HG03103 (cell line): Measurements from ENCODE around the gene CNBD2.
"Not testable (repeated sequence)": the region's sequence is repeated elsewhere in the genome, so short reads cannot be mapped to it uniquely, and the experiment has no call there.

Experiments
- ATAC-seq: cut with Tn5 transposase; IDR thresholded peaks from one replicate; pipeline ENCODE4 v1.9.1; 2021; ENCODE audit warnings: low read depth; ENCODE audit not compliant: unreplicated experiment

Gene CNBD2

DNA sequence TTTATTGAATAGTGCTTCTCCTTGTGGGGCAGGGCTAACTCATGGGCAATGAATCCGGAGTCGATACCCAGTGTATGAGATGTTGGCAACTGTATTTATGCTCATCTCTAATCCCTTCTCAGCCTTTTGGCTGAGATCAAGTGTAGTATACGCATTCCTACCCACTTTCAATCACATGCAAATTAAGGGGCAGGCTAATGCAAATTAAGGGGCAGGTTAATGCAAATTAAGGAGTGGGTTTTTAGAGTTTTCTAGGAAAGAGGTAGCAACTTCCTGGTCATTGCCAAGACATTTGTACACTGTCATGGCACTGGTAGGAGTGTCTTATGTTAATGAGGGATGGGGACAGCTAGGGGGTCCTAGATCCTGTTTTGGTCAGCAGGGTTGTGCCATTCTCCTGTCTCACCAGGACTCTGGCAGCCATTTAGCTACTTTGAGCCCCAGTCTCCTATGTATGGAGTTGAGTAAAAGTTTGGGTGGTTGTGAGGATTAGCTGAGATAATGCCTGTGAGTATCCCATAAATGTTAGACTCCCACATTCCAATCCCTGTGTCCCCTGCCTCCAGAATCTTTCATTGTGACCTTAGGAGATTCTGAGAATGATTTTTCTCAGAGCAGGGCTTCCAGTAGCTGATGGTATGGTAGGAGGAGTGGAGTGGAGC is at the start of gene CNBD2:
Gene CNBD2 (plus strand): TSS at position 612 of the 662 bp plus-strand sequence. CDS start 173 bp downstream, outside the sequence.
- ATAC-seq: no peak

DNA sequence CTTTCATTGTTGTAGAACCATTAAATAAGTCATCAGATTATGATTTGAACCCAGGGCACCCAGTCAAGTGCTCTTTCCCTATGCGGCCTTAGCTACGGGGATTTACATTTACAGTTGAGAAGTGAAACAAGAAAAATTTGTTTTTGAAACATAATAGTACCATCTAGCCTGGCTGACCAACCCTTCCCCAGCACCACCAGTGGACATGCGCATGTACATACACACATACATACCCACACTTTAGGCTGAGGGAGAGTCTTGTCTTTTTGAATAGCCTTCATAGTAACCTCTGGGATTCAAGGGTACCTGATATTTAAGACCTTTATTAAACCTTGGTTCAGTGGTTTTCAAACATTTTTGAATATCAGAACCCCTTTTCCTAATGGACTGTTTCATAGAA is 47.9 kb upstream of the CNBD2 start:
- no peak for ATAC-seq

DNA sequence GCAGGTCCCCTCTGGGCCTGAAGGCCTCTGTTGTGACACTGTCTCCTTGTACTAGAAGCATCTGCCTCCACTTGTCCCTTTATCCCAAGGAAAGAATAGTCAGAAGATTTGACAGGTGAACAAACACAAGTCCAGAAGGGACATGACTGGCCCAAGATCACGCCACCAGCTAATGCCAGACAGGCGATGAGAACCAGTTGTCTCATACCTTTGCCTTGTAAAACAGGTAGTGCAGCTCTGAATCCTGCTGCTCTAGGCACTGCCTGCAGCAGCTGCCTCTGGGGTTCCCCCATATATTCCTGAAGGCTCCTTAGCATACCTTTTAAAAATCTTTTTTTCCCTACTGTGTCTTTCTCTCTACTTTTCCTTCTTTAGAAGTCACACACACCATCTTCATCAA is 39.1 kb upstream of the CNBD2 start:
- no peak for ATAC-seq

DNA sequence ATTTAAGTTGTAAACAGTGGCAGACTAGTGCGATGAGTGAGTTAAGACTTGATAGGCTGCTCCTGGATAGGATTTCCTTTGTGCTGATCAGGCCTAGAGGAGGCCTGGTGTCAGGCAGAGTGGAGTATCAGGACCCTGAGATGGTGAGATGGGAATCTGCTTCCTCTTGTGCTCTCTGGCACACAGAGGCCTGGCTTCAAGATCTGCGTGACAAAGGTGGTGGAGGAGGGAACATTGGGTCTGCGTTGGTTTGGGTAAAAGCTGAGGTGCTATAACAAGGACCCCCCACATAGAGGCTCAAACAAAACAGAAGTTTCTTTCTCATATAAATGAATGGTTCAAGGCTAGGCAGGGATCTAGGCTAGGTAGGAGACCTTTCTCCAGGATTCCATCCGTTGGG is 34.3 kb upstream of the CNBD2 start:
- ATAC-seq: no peak

DNA sequence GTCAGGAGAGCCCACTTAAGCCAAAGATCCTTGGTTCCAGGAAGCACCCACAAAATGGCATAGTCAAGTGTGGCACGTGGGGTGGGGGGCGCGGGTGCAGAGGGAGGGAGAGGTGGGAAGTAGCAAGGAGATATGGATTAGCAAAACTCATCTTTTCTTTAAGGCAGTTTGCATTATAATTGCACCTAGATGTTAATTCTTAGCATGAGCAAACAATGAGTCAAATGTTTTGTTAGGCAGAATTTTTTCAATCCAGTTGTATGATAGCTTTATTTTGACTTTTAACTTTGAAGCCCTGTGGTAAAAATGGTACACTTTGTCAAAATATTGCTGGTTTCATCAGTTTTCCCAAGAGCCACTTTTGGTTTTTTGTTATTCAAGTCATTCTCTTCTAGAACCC is 29.1 kb upstream of the CNBD2 start:
- ATAC-seq: no peak

DNA sequence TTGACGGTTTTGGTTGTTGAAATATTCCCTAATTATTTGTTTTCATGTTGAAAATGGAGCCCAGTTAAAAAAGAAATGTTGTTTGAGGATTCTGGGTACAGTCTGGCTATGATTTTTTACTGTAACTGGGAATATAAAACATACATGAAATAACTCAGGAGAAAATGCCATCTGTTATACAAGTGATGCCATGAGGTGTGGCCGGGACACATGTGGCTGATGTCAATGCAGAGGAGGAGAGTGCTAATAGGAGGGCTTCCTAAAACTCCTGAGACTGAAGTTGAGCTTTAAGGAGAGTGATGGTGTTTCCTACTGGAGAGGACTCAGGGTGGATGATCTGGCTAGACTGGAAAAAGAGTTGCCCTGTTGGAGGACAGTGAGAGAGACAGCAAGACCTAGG is 26.8 kb upstream of the CNBD2 start:
- ATAC-seq: no peak

DNA sequence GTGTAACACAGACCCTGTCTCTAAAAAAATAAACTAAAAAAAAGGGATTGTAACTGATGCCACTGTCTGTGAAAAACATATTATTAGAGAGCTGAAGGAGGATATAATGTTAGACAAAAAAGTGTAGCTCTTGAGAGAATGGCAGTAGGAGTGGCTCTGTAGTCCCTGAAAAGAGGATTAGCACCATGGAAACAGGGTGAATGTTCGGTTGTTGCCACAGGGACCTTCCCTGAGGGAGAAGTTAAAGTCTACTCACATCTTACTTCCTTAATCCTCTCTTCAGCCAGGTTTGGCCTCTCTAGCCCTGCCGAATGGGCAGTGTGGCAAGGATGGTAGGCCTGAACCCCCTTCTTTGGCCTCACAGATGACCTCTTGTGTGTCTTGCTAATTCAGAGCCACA is 26.1 kb upstream of the CNBD2 start:
- no peak for ATAC-seq

DNA sequence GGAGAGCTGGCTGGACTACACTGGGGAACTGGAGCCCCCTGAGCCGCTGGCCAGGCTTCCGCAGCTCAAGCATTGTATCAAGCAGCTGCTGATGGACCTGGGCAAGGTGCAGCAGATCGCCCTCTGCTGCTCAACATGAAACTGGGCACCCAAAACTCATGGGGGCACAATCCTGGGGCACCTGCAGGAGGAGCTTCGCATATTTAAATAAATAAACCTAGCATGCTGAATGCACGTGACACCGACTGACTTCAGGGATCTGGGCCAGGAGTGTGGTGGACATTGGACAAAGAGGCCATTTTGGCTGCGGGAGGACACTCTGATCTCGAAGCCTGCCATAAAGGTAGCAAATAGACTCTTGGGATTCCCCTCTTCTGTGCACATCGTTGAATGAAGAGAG is 20.9 kb upstream of the CNBD2 start:
- ATAC-seq: no peak

DNA sequence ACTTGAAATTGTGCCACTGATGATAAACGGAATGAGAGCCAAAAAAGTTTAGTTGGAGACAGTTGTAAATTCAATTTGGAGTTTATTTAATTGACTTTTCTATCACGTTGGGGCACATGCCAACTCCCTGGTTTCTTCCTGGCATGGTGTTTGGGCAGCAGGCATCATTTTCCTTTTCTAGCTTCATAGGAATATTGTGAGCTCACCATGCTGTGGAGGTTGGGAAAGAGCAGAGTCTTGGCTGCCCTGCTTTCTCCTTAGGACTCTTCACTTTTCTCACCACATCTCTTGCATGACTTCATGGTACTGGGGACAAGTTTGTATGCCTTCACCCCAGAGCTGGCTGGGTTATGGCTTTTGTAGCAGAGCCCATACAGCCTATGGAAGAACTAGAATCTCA is 20.5 kb upstream of the CNBD2 start:
- no peak for ATAC-seq

DNA sequence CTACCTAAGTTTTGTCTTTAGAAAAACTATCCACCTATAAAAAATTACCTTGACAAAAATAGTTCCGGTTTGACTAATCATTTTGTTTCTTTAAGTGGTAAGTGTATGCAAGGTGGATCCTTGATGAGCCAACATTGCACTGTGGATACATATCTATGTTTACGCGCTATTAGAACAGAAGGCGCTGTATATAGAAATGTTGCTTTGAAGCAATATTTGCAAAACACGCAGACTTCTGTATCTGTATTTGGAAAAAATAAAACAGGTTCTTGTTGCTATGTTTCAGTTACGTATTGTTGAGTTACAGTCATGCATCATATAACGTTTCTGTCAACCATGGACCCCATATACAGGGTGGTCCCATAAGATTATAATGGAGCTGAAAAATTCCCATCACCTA is 18.3 kb upstream of the CNBD2 start:
- no peak for ATAC-seq

DNA sequence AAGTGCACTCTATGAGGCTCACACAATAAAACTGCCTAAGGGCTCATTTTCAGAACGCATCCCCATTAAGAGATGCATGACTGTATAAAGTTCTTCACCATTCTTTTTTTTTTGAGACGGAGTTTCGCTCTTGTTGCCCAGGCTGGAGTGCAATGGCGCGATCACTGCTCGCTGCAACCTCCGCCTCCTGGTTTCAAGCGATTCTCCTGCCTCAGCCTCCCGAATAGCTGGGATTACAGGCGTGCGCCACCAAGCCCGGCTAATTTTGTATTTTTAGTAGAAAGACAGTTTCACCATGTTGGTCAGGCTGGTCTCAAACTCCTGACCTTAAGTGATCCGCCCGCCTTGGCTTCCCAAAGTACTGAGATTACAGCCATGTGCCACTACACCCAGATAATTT is 16.3 kb upstream of the CNBD2 start:
- not testable (repeated sequence) for ATAC-seq

DNA sequence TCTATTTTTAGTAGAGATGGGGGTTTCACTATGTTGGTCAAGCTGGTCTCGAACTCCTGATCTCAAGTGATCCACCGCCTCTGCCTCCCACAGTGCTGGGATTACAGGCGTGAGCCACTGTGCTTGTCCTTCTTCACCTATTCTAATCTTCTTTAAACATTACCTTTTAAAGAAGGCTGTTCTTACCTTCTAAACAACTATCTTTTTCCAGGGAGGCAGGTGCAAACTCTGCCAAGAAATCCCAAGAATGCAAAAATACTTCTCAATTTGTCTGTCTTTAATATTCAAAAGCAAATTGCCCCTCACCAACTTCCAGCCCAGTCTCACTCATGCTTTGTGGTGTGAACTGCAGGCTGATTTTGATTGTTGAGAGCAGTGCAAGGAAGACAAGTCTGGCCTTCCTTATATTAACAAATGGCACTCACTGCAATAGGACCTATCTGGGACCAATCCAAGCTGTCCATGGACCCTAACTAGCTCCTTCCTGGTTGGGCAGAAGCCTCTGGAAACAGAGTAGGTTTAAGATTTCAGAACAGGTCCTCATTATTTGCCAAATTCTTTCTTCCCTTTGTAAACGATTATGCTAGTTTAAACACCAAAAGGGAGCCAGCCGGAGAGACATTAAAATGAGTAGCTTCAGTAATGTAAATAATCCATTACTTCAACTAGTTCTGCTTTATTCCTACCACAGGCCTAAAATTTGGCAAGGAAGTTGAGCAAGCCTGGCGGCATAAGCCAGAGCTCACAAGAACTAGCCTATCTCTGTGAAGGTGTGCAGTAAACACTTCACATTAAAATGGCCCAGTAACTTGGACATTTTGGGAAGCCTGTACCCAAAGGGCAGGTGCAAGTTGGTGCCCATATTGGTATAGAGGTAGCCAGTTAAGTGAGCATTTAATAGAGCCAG is 15.7 kb upstream of the CNBD2 start:
- ATAC-seq: no peak

DNA sequence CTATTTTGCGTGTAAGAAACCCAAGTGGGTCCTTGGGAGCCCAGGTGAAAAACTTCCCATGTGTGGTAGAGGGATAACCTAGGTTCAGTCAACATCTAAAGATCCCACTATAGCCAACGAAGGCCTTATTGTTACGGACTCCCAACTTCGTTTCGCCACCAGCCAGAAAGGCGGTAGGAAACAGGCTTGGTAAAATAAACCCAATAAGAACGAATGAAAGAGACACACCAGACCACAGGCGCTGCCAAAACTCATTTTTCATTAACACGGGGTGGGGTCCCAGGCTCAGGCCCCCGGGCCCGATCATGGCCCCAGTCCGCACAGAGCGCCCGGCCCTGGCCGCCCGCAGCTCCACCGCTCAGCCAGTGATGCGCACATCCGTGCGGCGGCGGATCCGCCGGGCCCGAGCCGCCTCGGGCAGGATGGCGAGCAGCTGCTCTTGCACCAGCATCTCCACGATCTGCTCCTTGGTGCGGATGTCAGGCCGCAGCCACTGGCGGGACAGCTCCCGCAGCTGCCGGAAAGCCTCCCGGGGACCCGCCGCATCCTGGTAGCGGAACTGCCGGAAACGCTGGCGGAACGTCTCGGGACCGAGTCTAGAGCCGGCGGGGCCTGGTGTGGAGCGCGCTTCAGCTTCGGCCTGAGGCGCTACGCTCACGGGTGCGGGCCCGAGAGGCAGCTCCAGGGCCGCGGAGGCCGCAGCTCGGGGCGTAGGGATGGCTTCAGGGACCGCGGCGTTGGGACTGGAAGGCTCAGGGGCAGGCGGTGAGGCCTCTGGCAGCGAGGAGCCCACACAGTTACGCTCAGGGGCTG is 14.8 kb upstream of the CNBD2 start:
- no peak for ATAC-seq

DNA sequence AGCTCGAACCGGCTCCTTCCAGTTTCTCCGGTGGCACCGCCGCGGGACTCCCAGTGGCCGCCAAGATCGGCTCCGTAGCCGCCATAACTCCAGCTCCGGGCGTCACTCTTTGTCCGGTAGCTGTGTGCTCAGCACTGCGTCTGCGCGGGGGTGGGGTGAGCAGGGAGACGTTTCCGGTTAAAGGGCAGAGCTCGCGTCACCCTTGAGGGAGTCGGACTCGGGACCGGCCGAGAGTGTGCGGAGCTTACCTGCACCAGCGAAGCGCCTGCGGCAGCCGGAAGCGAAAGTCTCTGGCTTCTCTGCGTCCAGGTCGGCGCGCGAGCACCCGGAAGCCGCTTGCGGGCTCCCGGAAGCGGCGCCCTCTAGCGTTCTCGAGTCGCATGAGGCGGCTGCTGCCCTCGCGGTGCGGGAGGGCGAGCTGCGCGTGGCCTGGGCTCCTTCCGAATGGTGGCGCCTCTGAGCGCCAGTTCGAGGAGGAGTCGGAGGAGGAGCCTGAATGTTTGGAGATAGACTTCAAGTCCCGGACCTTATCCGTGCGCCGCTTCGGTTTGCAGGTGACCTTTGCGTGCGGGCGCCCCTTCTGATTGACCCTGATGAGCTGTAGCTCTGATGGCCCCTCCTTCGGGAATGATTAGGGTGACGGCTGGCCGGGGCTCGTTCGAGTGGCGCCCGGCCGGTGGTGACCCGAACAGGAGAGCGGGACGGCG is 14.0 kb upstream of the CNBD2 start, which contains the start of gene SCAND1:
Gene SCAND1 (minus strand): TSS at position 303 of the 707 bp plus-strand sequence. CDS start 218 bp downstream, at position 85.
- ATAC-seq: peak; percentile 89

DNA sequence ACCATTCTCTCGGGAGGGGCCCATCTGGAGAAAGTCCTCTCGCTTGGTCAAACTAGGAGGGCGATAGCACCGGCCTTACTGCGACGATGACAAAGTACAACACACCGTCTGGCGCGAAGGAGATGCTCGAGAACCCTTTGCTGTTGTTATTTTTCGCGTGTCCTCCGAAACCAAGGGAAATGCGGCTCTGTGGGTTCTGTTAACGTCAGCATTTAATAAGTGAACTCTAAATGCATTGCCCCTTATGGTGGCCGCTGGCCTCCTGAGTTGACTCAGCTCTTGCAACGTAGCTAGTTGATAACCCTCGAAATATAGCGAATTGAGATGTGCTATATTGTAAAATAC is 13.5 kb upstream of the CNBD2 start:
- no peak for ATAC-seq

DNA sequence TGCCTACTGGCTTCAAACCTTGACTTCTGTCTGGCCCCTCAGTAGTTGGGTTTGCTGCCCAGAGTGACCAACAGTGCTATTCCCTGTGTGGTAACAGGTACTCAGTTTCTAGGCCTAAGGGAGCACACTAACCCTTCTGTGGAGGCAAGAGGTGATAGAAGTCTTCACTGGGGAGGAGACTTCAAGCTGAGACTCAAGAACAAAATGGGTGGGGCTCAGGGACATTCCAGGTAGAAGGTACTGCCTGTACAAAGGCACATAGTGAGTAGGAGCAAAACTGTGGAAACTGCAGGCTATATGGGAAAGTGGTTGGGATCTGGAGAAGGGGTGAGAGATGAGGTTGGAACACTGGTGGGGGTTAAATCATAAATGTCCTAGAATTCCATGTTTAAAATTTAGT is 11.8 kb upstream of the CNBD2 start:
- ATAC-seq: no peak

DNA sequence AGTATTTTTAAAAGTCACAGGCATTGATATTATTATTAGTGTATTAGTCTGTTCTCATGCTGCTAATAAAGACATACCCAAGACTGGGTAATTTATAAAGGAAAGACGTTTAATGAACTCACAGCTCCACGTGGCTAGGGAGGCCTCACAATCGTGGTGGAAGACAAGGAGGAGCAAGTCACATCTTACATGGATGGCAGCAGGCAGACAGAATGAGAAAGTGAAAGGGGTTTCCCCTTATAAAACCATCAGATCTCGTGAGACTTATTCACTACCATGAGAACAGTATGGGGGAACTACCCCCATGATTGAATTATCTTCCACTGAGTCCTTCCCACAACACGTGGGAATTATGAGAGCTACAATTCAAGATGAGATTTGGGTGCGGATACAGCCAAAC is 9.1 kb upstream of the CNBD2 start:
- not testable (repeated sequence) for ATAC-seq

DNA sequence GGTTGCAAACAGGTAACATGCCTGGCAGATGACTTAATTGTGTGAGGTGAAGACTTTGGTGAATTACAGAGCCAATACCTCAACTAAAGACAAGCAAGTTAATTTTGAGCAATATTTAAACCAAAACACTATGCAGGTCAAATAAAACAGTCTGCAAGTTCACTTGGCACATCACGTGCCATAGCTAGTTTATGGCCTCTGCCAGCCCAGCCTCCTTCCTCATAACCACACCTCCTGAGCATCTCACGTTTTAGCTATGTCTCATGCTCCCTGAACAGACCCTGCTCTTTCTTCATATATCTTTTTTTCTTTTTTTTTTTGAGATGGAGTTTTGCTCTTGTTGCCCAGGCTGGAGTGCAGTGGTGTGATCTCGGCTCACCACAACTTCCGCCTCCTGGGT is 4.5 kb upstream of the CNBD2 start:
- no peak for ATAC-seq

DNA sequence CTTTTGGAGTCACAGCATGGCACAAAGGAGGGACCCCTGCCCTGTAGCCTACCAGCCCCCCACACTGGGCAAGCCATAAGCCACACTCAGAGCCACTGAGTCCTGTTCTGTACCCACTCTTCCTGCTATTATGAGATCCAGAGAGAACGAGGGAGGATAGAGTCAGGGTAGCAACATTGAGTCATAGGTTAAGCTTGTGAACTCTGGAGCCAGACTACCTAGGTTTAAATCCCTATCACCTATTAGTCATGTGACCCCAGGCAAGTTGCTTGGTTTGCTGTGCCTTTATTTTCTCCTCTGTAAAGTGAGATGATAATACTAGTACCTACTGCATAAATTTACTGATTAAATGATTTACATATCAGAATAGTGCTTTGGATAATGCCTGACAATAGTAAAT is 540 bp downstream of the CNBD2 start:
- no peak for ATAC-seq

DNA sequence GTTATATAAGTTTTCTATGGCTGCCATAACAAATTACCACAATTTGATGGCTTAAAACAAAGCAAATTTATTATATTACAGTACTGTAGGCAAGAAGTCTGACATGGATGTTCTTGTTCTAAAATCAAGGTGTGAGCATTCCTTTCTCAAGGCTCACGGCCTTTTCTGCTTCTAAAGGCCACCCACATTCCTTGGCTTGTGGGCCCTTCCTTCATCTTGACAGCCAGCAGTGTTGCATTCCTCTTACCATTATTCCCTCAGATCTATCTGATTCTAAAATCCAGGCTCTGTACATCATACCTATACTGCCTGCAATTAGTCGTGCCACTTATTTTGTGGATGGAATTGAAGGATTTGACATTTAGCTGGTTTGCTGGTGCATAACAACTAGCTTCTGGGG is 3.6 kb downstream of the CNBD2 start:
- ATAC-seq: no peak

DNA sequence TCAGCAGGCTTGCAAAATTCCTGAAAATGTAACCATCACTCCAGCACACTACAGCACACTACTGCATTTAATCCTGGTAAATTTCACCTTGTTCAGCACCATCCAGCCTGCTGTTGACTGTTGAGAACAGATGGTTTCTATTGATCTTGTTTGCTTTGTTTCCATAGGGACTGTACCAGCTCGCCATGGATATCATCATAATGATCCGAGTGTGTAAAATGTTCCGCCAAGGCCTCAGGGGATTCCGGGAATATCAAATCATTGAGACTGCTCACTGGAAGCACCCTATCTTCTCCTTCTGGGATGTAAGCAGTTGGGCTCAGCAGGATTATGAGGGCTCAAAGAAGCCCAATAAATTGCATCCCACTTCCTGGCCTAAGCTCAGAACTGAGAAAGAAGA is 4.1 kb downstream of the CNBD2 start:
- ATAC-seq: no peak
